Fibroblast of lung (primary cell): Measurements from ENCODE around the gene TMUB1. TPM values are rescaled to one million over a fixed set of nuclear protein-coding genes. Genes with fewer than 3 reads are reported as not detected.

Experiments used
- DNase-seq, 2 donors: peaks; one replicate each; pipeline versions ENCODE4 v3.0.0 to v3.0.0-alpha.2; 2010; ENCODE audit warnings: low read depth in 2 of 2
- H2AFZ ChIP-seq: 2 replicates; pipeline ENCODE4 v1.5.1; 2012; ENCODE audit warnings: low read length, control low read depth, inconsistent platforms
- H3K27ac ChIP-seq: 2 replicates; pipeline ENCODE4 v1.5.1; 2011; ENCODE audit warnings: low read length, control low read depth; ENCODE audit not compliant: insufficient read depth
- H3K27me3 ChIP-seq: 2 replicates; pipeline ENCODE4 v1.5.1; 2011; ENCODE audit warnings: mild to moderate bottlenecking, low read length; ENCODE audit not compliant: control insufficient read depth, insufficient read depth
- H3K36me3 ChIP-seq: 2 replicates; pipeline ENCODE4 v1.5.1; 2011; ENCODE audit warnings: low read length; ENCODE audit not compliant: control insufficient read depth, insufficient read depth
- H3K4me1 ChIP-seq: 2 replicates; pipeline ENCODE4 v1.5.1; 2011; ENCODE audit warnings: low read length; ENCODE audit not compliant: control insufficient read depth, insufficient read depth; ENCODE audit errors: extremely low read depth
- H3K4me2 ChIP-seq: 2 replicates; pipeline ENCODE4 v1.5.1; 2011; ENCODE audit warnings: low read length, control low read depth; ENCODE audit not compliant: insufficient read depth; ENCODE audit errors: extremely low read depth
- H3K4me3 ChIP-seq, 4 experiments: fragments of 200-600 bp in 1 of 4; sonication (generic) in 1 of 4; replicated peaks in 1 of 4; 2 replicates each; pipeline ENCODE4 v1.5.1; 2011 to 2016; ENCODE audit warnings: low read length in 4 of 4, low read depth in 3 of 4, mild to moderate bottlenecking in 3 of 4, control low read depth in 2 of 4, inconsistent platforms in 1 of 4, mixed read lengths in 1 of 4; ENCODE audit not compliant: insufficient read depth in 1 of 4; ENCODE audit errors: control extremely low read depth in 1 of 4
- H3K79me2 ChIP-seq: 2 replicates; pipeline ENCODE4 v1.5.1; 2012; ENCODE audit warnings: mild to moderate bottlenecking, low read length, inconsistent platforms; ENCODE audit not compliant: control insufficient read depth, insufficient read depth
- H3K9ac ChIP-seq: 2 replicates; pipeline ENCODE4 v1.5.1; 2011; ENCODE audit warnings: mild to moderate bottlenecking, low read length, control low read depth; ENCODE audit not compliant: insufficient read depth
- H3K9me3 ChIP-seq: 2 replicates; pipeline ENCODE4 v1.5.1; 2012; ENCODE audit warnings: low read depth, low read length; ENCODE audit not compliant: control insufficient read depth, insufficient read depth
- H4K20me1 ChIP-seq: 2 replicates; pipeline ENCODE4 v1.5.1; 2011; ENCODE audit warnings: low read length; ENCODE audit not compliant: control insufficient read depth, insufficient read depth; ENCODE audit errors: extremely low read depth
- CTCF ChIP-seq, 2 donors: IDR thresholded peaks in 1 of 2; conservative IDR thresholded peaks in 1 of 2; 1 replicate in 1 of 2; 2 replicates in 1 of 2; pipeline ENCODE4 v1.5.1; 2011 to 2012; ENCODE audit warnings: low read length in 2 of 2, control low read depth in 1 of 2, inconsistent platforms in 1 of 2, low read depth in 1 of 2, mild to moderate bottlenecking in 1 of 2
- EZH2 ChIP-seq: IDR thresholded peaks from 2 replicates; pipeline ENCODE4 v1.5.1; 2012; ENCODE audit warnings: low read length, control low read depth, mild to moderate bottlenecking; ENCODE audit errors: missing control alignments
- polyA plus RNA-seq, 2 donors: library from polyadenylated mRNA; depleted of rRNA in 1 of 2; stranded (reverse) in 1 of 2; unstranded in 1 of 2; fragments of >200 nt; gene quantifications; 2 replicates each; pipeline ENCODE4 v1.2.1, GENCODE V29; 2011 to 2012; ENCODE audit warnings: missing spikeins in 1 of 2
- total RNA-seq: library from RNA; depleted of rRNA; stranded (reverse); fragments of >200 nt; gene quantifications from 2 replicates; pipeline ENCODE4 v1.2.1, GENCODE V29; 2014

TMUB1 gene
- total and polyA plus RNA-seq, 2 donors (not counting 1 experiment from before 2014, with no cell fraction given) = 11.9 to 20.3 TPM

GRCh38 chr7:151073990-151074389, 9.3 kb downstream of the TMUB1 start:
- Histone ChIP-seq H3K36me3 (peaks cover 44% of the 10 kb centered on the region), H3K4me1 (peaks cover 6% of the 10 kb centered on the region), H2AFZ (no peak overlapping the region), H3K9me3 (no peaks in the 10 kb centered on the region), H3K79me2 (peaks cover 4% of the 10 kb centered on the region), H4K20me1 (no peaks in the 10 kb centered on the region), H3K4me3 (no peak overlapping the region), H3K9ac (no peak overlapping the region), H3K4me2 (no peak overlapping the region), H3K27me3 (no peaks in the 10 kb centered on the region), H3K27ac (no peak overlapping the region)
- DNase-seq = no peak
- TF ChIP-seq EZH2 = no peak
- TF ChIP-seq CTCF (conservative IDR thresholded peaks at IDR 0.05 in 1 of 2, IDR thresholded peaks at IDR 0.05 in 1 of 2; ENCODE audit: low read depth in 1 of 2, low read length in 2 of 2) = no peak

- no peak for TF ChIP-seq EZH2
- TF ChIP-seq CTCF (conservative IDR thresholded peaks at IDR 0.05 in 1 of 2, IDR thresholded peaks at IDR 0.05 in 1 of 2; ENCODE audit: low read depth in 1 of 2, low read length in 2 of 2) = no peak
- Histone ChIP-seq H3K36me3 (peaks cover 41% of the 10 kb centered on the region), H3K79me2 (no peaks in the 10 kb centered on the region)
Observed at GRCh38 chr7:151071032-151071866, 12.0 kb downstream of the TMUB1 start.

GRCh38 chr7:151070574-151070960, 12.7 kb downstream of the TMUB1 start:
- DNase-seq = no peak
- no peaks in the 10 kb centered on the region for H3K27me3 ChIP-seq
- no peaks in the 10 kb centered on the region for H3K4me1 ChIP-seq
- H3K9me3 ChIP-seq = no peaks in the 10 kb centered on the region
- no peak for TF ChIP-seq EZH2
- TF ChIP-seq CTCF (conservative IDR thresholded peaks at IDR 0.05 in 1 of 2, IDR thresholded peaks at IDR 0.05 in 1 of 2; ENCODE audit: low read depth in 1 of 2, low read length in 2 of 2) = no peak
- no peaks in the 10 kb centered on the region for H4K20me1 ChIP-seq
- H3K36me3 ChIP-seq = peaks cover 42% of the 10 kb centered on the region
- H3K27ac ChIP-seq = no peak overlapping the region
- no peak overlapping the region for H3K4me2 ChIP-seq
- H2AFZ ChIP-seq = no peak overlapping the region
- no peak overlapping the region for H3K9ac ChIP-seq
- no peaks in the 10 kb centered on the region for H3K79me2 ChIP-seq
- H3K4me3 ChIP-seq = no peak overlapping the region

More at GRCh38 chr7:151071032-151071866, 12.0 kb downstream of the TMUB1 start:
- Histone ChIP-seq H2AFZ (no peak overlapping the region), H3K9me3 (no peaks in the 10 kb centered on the region), H3K4me2 (no peak overlapping the region), H3K4me3 (no peak overlapping the region), H4K20me1 (no peaks in the 10 kb centered on the region), H3K9ac (no peak overlapping the region), H3K4me1 (no peaks in the 10 kb centered on the region), H3K27ac (no peak overlapping the region), H3K27me3 (no peaks in the 10 kb centered on the region)
- no peak for DNase-seq
